H9 (cell line): Measurements from ENCODE around the gene ZNFX1. TPM values are rescaled to one million over a fixed set of nuclear protein-coding genes. Genes with fewer than 3 reads are reported as not detected.

Experiments
- DNase-seq: peaks from one replicate; pipeline ENCODE4 v3.0.0-alpha.2; 2017
- H2AFZ ChIP-seq: one replicate; pipeline ENCODE4 v1.6.1; 2013; ENCODE audit warnings: mild to moderate bottlenecking, low read length, control low read depth, moderate library complexity
- H2AK5ac ChIP-seq: 2 replicates; pipeline ENCODE4 v1.6.1; 2013; ENCODE audit warnings: low read length, control low read depth, mixed read lengths; ENCODE audit not compliant: insufficient read length
- H2BK120ac ChIP-seq: one replicate; pipeline ENCODE4 v1.6.1; 2013; ENCODE audit warnings: low read depth, mild to moderate bottlenecking, low read length, control low read depth, inconsistent platforms; ENCODE audit not compliant: poor library complexity, severe bottlenecking
- H2BK12ac ChIP-seq: 2 replicates; pipeline ENCODE4 v1.6.1; 2013; ENCODE audit warnings: low read length, control low read depth, mixed read lengths, low read depth; ENCODE audit not compliant: insufficient read length
- H2BK15ac ChIP-seq: 2 replicates; pipeline ENCODE4 v1.6.1; 2013; ENCODE audit warnings: low read depth, low read length, control low read depth
- H2BK20ac ChIP-seq: one replicate; pipeline ENCODE4 v1.6.1; 2013; ENCODE audit warnings: low read depth, mild to moderate bottlenecking, low read length, control low read depth, inconsistent platforms; ENCODE audit not compliant: poor library complexity, severe bottlenecking
- H2BK5ac ChIP-seq: 2 replicates; pipeline ENCODE4 v1.6.1; 2013; ENCODE audit warnings: low read length, control low read depth, mixed read lengths; ENCODE audit not compliant: insufficient read length
- H3K14ac ChIP-seq: 2 replicates; pipeline ENCODE4 v1.6.1; 2013; ENCODE audit warnings: low read length, control low read depth; ENCODE audit not compliant: insufficient read depth
- H3K18ac ChIP-seq: 2 replicates; pipeline ENCODE4 v1.6.1; 2013; ENCODE audit warnings: low read depth, mild to moderate bottlenecking, mixed read lengths, low read length, control low read depth; ENCODE audit not compliant: insufficient read length
- H3K23ac ChIP-seq: 2 replicates; pipeline ENCODE4 v1.6.1; 2013; ENCODE audit warnings: low read length, control low read depth, mixed read lengths, low read depth; ENCODE audit not compliant: insufficient read length
- H3K23me2 ChIP-seq: 2 replicates; pipeline ENCODE4 v1.6.1; 2013; ENCODE audit warnings: low read depth, mild to moderate bottlenecking, mixed read lengths, low read length, control low read depth; ENCODE audit not compliant: insufficient read length, poor library complexity, severe bottlenecking
- H3K27ac ChIP-seq: 2 replicates; pipeline ENCODE4 v1.5.1; 2013; ENCODE audit warnings: low read length, control low read depth, mixed read lengths, low read depth; ENCODE audit not compliant: insufficient read length
- H3K27me3 ChIP-seq: 2 replicates; pipeline ENCODE4 v1.6.1; 2013; ENCODE audit warnings: low read length, control low read depth, inconsistent platforms; ENCODE audit not compliant: insufficient read depth
- H3K4ac ChIP-seq: 2 replicates; pipeline ENCODE4 v1.6.1; 2013; ENCODE audit warnings: low read depth, mild to moderate bottlenecking, control low read depth, inconsistent platforms, low read length, moderate library complexity
- H3K4me1 ChIP-seq: 2 replicates; pipeline ENCODE4 v1.6.1; 2013; ENCODE audit warnings: low read length, control low read depth, inconsistent platforms; ENCODE audit not compliant: insufficient read depth
- H3K4me2 ChIP-seq: 2 replicates; pipeline ENCODE4 v1.6.1; 2013; ENCODE audit warnings: low read length, control low read depth, mixed read lengths; ENCODE audit not compliant: insufficient read length, insufficient read depth
- H3K56ac ChIP-seq: 2 replicates; pipeline ENCODE4 v1.6.1; 2013; ENCODE audit warnings: low read depth, mild to moderate bottlenecking, mixed read lengths, low read length, control low read depth; ENCODE audit not compliant: insufficient read length
- H3K79me1 ChIP-seq: 2 replicates; pipeline ENCODE4 v1.6.1; 2013; ENCODE audit warnings: low read depth, mild to moderate bottlenecking, moderate library complexity, low read length, control low read depth, inconsistent platforms; ENCODE audit not compliant: insufficient read depth, poor library complexity, severe bottlenecking
- H3K79me2 ChIP-seq: 2 replicates; pipeline ENCODE4 v1.6.1; 2013; ENCODE audit warnings: low read length, control low read depth, inconsistent platforms; ENCODE audit not compliant: insufficient read depth
- H3K9ac ChIP-seq: 2 replicates; pipeline ENCODE4 v1.6.1; 2013; ENCODE audit warnings: low read length, control low read depth, mixed read lengths; ENCODE audit not compliant: insufficient read length; ENCODE audit errors: extremely low read depth
- H3K9me3 ChIP-seq: one replicate; pipeline ENCODE4 v1.6.1; 2013; ENCODE audit warnings: low read depth, low read length, inconsistent platforms; ENCODE audit not compliant: control insufficient read depth
- H3T11ph ChIP-seq: one replicate; pipeline ENCODE4 v1.6.1; 2013; ENCODE audit warnings: mild to moderate bottlenecking, low read length, control low read depth, inconsistent platforms
- H4K20me1 ChIP-seq: one replicate; pipeline ENCODE4 v1.6.1; 2013; ENCODE audit not compliant: control insufficient read depth, insufficient read length, insufficient read depth
- H4K5ac ChIP-seq: 2 replicates; pipeline ENCODE4 v1.6.1; 2013; ENCODE audit warnings: low read depth, mild to moderate bottlenecking, mixed read lengths, low read length, control low read depth; ENCODE audit not compliant: insufficient read length
- H4K8ac ChIP-seq: replicated peaks from 2 replicates; pipeline ENCODE4 v1.6.1; 2013; ENCODE audit warnings: low read length, control low read depth, mixed read lengths, low read depth; ENCODE audit not compliant: insufficient read length
- H4K91ac ChIP-seq: 2 replicates; pipeline ENCODE4 v1.6.1; 2013; ENCODE audit warnings: low read depth, mild to moderate bottlenecking, moderate library complexity, mixed read lengths, low read length, control low read depth; ENCODE audit not compliant: insufficient read length
- H3K27ac Mint-ChIP-seq, 3 experiments: 2 replicates in 2 of 3; 3 replicates in 1 of 3; pipeline ENCODE4 v1.8.0; 2020 to 2021; ENCODE audit warnings: mixed read lengths in 3 of 3, mild to moderate bottlenecking in 1 of 3, moderate library complexity in 1 of 3
- H3K27me3 Mint-ChIP-seq: 2 replicates; pipeline ENCODE4 v1.8.0; 2021; ENCODE audit warnings: low read depth, mild to moderate bottlenecking, moderate library complexity, mixed read lengths
- H3K36me3 Mint-ChIP-seq, 3 experiments: 2 replicates in 2 of 3; 3 replicates in 1 of 3; pipeline ENCODE4 v1.8.0; 2020 to 2021; ENCODE audit warnings: low read depth in 3 of 3, mixed read lengths in 3 of 3; ENCODE audit not compliant: insufficient read depth in 1 of 3
- H3K4me1 Mint-ChIP-seq, 2 experiments: 2 replicates each; pipeline ENCODE4 v1.8.0; 2020; ENCODE audit warnings: mixed read lengths in 2 of 2
- H3K4me3 Mint-ChIP-seq, 2 experiments: 2 replicates in 1 of 2; 3 replicates in 1 of 2; pipeline ENCODE4 v1.8.0; 2020 to 2021; ENCODE audit warnings: mild to moderate bottlenecking in 2 of 2, mixed read lengths in 2 of 2, moderate library complexity in 1 of 2
- H3K9me3 Mint-ChIP-seq, 2 experiments: 2 replicates in 1 of 2; 3 replicates in 1 of 2; pipeline ENCODE4 v1.8.0; 2020; ENCODE audit warnings: mild to moderate bottlenecking in 2 of 2, mixed read lengths in 2 of 2, moderate library complexity in 1 of 2
- CTCF ChIP-seq: fragments of 200-600 bp; sonication (generic); conservative IDR thresholded peaks from 3 replicates; pipeline ENCODE4 v1.8.0; 2021; ENCODE audit warnings: antibody characterized with exemption, mild to moderate bottlenecking
- WGBS: extraction: QIAGEN DNeasy Blood & Tissue Kit; methylation state at CpG from one replicate; pipeline ENCODE4 v1.1.7; 2013; ENCODE audit warnings: missing lambda C conversion rate, low lambda C conversion rate, mixed read lengths; ENCODE audit not compliant: insufficient read length; ENCODE audit errors: extremely low coverage; 5-methylcytosine and 5-hydroxymethylcytosine counted together
- total RNA-seq: library from RNA; stranded (reverse); gene quantifications from 2 replicates; pipeline ENCODE4 v1.2.1, GENCODE V29; 2021

ZNFX1 gene
- total RNA-seq, 1 experiment from 2014 or later: 13.3 TPM

GRCh38 chr20:49261173-49261572, 16.7 kb downstream of the ZNFX1 start:
- H2BK5ac ChIP-seq: no peak overlapping the region
- H3K36me3 Mint-ChIP-seq: peaks cover 31 to 88% (median 80%) of the 10 kb centered on the region in 3 experiments
- no peak overlapping the region for H4K5ac ChIP-seq
- no peak overlapping the region for H3K27ac Mint-ChIP-seq
- H3K4me3 Mint-ChIP-seq: no peak overlapping the region
- H2AFZ ChIP-seq: no peak overlapping the region
- H4K8ac ChIP-seq: no peak overlapping the region
- no peak overlapping the region for H3K9ac ChIP-seq
- H3K9me3 ChIP-seq: no peaks in the 10 kb centered on the region
- no peak overlapping the region for H2AK5ac ChIP-seq
- H3K56ac ChIP-seq: no peak overlapping the region
- no peak overlapping the region for H4K91ac ChIP-seq
- H3K27me3 Mint-ChIP-seq: no peaks in the 10 kb centered on the region
- no peak overlapping the region for H2BK15ac ChIP-seq
- no peaks in the 10 kb centered on the region for H3K9me3 Mint-ChIP-seq
- no CpG with 5 or more reads among the region's 3 CpGs for WGBS
- H2BK120ac ChIP-seq: no peak overlapping the region
- TF ChIP-seq CTCF: no peak
- no peak overlapping the region for H3K4ac ChIP-seq
- H3K14ac ChIP-seq: no peak overlapping the region
- H3K79me1 ChIP-seq: no peaks in the 10 kb centered on the region
- H3K23me2 ChIP-seq: no peaks in the 10 kb centered on the region
- H3K79me2 ChIP-seq: no peaks in the 10 kb centered on the region
- no peak overlapping the region for H3K27ac ChIP-seq
- H3K4me2 ChIP-seq: no peak overlapping the region
- H3T11ph ChIP-seq: no peak overlapping the region
- H3K18ac ChIP-seq: no peak overlapping the region
- H2BK12ac ChIP-seq: no peak overlapping the region
- H3K4me1 Mint-ChIP-seq: no peaks in the 10 kb centered on the region
- no peaks in the 10 kb centered on the region for H4K20me1 ChIP-seq
- H3K23ac ChIP-seq: no peak overlapping the region
- no peak for DNase-seq
- H3K4me1 ChIP-seq: no peaks in the 10 kb centered on the region
- H3K27me3 ChIP-seq: no peaks in the 10 kb centered on the region
- H2BK20ac ChIP-seq: no peak overlapping the region
